Activated CD4-positive, alpha-beta T cell treated with anti-CD3 and anti-CD28 coated beads, Interleukin-2, amount 10 ng/mL, durations not matched to agents 24 days and 14 days (primary cell): ENCODE results near the gene FOXG1. TPM values are rescaled to one million over a fixed set of nuclear protein-coding genes. Genes with fewer than 3 reads are reported as not detected.
A peak's percentile ranks its signal among the peaks of the same experiment; 100 is the strongest.

ENCODE experiments used
- DNase-seq: peaks from one replicate; pipeline ENCODE4 v3.0.0; 2022
- H3K27ac Mint-ChIP-seq: one replicate; pipeline ENCODE4 v1.8.0; 2022; ENCODE audit warnings: mild to moderate bottlenecking, mixed read lengths
- H3K27me3 Mint-ChIP-seq: one replicate; pipeline ENCODE4 v1.8.0; 2022; ENCODE audit warnings: mixed read lengths
- H3K36me3 Mint-ChIP-seq: one replicate; pipeline ENCODE4 v1.8.0; 2022; ENCODE audit warnings: low read depth, mild to moderate bottlenecking, mixed read lengths
- H3K4me1 Mint-ChIP-seq: one replicate; pipeline ENCODE4 v1.8.0; 2021; ENCODE audit warnings: mixed read lengths
- H3K4me3 Mint-ChIP-seq: one replicate; pipeline ENCODE4 v1.8.0; 2022; ENCODE audit warnings: mild to moderate bottlenecking, moderate library complexity, mixed read lengths
- H3K9me3 Mint-ChIP-seq: one replicate; pipeline ENCODE4 v1.8.0; 2021; ENCODE audit warnings: mixed read lengths
- intact Hi-C: fragments of 100-400 bp; cut with micrococcal nuclease; formaldehyde crosslinking; loops from one replicate; pipeline ENCODE4 v1.15.1; 2023
- total RNA-seq: library from RNA; stranded (reverse); gene quantifications from 2 replicates; pipeline ENCODE4 v1.2.3, GENCODE V29; 2022

The FOXG1 gene
- total RNA-seq, 1 donor from 2014 or later, result not detected

DNA sequence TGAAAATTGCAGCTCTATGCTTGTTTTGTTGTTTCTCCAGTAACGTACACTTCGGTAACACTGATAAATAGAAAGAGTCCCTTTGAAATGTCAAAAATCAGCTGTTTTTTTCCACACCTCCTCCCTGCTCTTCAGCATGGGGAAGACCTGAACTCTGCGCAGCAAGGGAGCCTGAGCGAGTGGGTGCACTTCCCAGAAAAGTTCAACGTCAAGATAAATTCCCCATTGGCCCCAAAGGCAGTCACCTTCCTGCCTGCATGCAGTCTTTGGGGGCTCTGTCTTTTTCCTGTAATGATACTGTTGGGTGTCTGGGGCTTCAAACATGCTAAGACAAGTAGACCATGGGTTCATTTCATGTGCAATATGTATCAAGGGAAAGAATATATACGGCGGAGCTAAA lies 8.8 kb upstream of the FOXG1 start:
- Mint-ChIP-seq H3K27me3 (peaks cover 66% of the 10 kb centered on the region), H3K9me3 (peaks cover 5% of the 10 kb centered on the region), H3K4me3 (no peak overlapping the region), H3K4me1 (no peaks in the 10 kb centered on the region), H3K27ac (no peak overlapping the region), H3K36me3 (no peaks in the 10 kb centered on the region)
- DNase-seq, result no peak
- intact Hi-C loops, result loop anchor here (2.0 to 10.0 kb wide), 2 partner anchors 15 to 777 kb away; no protein-coding TSS in a partner anchor

DNA sequence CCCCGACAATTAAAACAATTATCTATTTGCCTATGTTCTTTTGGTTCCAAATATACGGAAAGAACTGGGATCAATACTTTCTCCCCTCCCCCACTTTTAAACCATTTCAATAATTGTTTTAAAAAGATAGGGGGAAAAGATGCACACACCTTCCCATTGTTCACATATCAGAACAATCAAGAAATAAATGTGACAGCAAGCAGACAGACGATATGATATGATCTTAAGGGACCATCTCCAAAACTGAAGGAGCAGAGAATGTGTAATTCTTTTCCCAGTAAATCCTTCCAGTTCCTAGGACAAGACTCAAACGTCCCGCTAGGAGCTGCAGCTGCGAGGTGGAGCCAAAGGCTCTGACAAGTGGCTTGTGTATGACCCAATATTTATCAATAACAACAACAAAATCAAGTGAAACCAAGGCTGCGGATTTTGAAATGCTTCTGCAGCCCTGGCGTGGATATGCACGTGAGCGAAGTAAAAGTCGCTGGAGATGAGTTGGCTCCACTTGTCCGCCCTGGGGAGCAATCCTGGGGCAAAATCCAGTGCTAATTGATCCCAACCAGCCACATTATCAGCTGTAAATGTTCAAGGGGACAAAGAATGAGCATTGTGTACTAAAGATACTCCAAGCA lies 8.2 kb upstream of the FOXG1 start:
- intact Hi-C loops, result loop anchor here (2.0 to 10.0 kb wide), 2 partner anchors 14 to 776 kb away; no protein-coding TSS in a partner anchor
- peaks cover 67% of the 10 kb centered on the region for H3K27me3 Mint-ChIP-seq
- H3K36me3 Mint-ChIP-seq, result no peaks in the 10 kb centered on the region
- H3K4me1 Mint-ChIP-seq, result no peaks in the 10 kb centered on the region
- no peak overlapping the region for H3K4me3 Mint-ChIP-seq
- peak overlapping the region; percentile 56 for H3K27ac Mint-ChIP-seq
- peaks cover 5% of the 10 kb centered on the region for H3K9me3 Mint-ChIP-seq
- DNase-seq, result no peak

DNA sequence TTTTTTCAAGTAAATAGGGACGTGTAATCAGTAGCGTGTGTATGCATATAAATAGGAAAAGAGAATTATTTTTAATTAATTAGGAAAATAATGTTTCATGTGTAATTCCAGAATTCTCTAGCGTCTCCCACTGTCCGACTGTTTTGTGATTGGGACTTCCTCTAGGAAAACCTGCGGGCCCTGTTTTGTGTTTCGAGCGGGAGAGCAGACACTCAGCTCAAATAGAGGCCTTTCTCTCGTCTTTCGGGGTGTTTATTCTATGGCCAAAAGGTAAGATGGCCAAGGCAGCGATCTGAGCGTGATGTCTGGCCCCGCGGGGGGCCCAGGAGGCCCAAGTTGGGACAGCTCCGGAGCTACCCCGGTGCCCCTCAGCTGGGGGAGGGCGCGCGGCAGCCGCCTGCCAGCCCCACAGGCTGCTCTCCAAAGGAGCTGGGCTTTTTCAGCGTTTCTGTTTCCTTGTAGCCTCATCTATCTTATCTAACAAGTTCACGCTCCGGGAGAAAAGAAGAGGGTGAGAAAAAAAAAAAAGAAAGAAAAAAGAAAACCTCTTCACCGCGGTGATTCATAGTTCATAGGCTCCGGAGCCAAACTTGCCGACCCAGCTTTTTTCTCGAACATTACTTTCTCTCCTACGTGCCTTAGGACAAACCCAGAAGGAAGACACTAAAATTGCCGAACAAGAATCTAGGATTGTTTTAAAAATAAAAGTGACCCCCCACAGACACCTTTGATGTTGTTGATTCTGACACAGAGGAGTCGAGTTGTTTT lies 7.5 kb upstream of the FOXG1 start:
- H3K27ac Mint-ChIP-seq, result peak overlapping the region; percentile 56
- DNase-seq, result no peak
- peaks cover 70% of the 10 kb centered on the region for H3K27me3 Mint-ChIP-seq
- no peaks in the 10 kb centered on the region for H3K4me1 Mint-ChIP-seq
- no peak overlapping the region for H3K4me3 Mint-ChIP-seq
- H3K9me3 Mint-ChIP-seq, result peaks cover 5% of the 10 kb centered on the region
- intact Hi-C loops, result loop anchor here (1.0 to 10.0 kb wide), 3 partner anchors 8 to 776 kb away; no protein-coding TSS in a partner anchor
- no peaks in the 10 kb centered on the region for H3K36me3 Mint-ChIP-seq

- H3K9me3 Mint-ChIP-seq, result peaks cover 5% of the 10 kb centered on the region
- peaks cover 73% of the 10 kb centered on the region for H3K27me3 Mint-ChIP-seq
- no peak for DNase-seq
- no peak overlapping the region for H3K4me3 Mint-ChIP-seq
- intact Hi-C loops, result loop anchor here (1.0 to 10.0 kb wide), 3 partner anchors 8 to 775 kb away; no protein-coding TSS in a partner anchor
- no peaks in the 10 kb centered on the region for H3K36me3 Mint-ChIP-seq
- H3K4me1 Mint-ChIP-seq, result no peaks in the 10 kb centered on the region
- H3K27ac Mint-ChIP-seq, result peak overlapping the region; percentile 29
Measured at GRCh38 chr14:28759653-28760313, 6.8 kb upstream of the FOXG1 start.

DNA sequence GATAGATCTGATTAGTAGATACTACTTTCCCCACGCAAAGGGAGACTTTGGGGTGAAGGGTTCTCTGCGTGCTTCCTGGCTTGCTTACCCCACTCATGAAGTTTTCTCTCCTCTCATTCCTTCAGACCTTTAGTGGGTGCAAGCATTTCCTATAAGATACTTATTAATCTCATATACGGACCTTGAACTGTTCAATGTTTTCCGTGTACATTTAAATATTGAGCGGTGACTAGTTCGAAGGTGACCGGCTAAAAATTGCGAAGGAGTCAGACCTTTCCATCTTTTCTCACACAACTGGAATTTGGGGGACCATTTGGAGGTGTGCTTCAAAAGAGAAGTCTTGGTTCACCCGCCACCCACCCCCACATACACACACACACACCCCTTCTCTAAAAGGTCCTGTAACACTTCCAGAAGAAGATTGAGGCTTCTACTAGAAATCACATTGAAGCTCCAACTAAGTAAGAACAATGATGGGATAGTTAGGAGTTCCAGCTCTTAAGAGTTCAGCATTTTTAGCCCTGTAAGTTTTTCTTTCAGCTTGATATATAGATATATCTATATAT lies 6.1 kb upstream of the FOXG1 start:
- Mint-ChIP-seq H3K27ac (no peak overlapping the region), H3K4me1 (peaks cover 2% of the 10 kb centered on the region), H3K27me3 (peaks cover 73% of the 10 kb centered on the region), H3K4me3 (no peak overlapping the region), H3K36me3 (no peaks in the 10 kb centered on the region), H3K9me3 (peaks cover 5% of the 10 kb centered on the region)
- no peak for DNase-seq
- intact Hi-C loops, result no loop called here

- Mint-ChIP-seq H3K27ac (no peak overlapping the region), H3K27me3 (peaks cover 68% of the 10 kb centered on the region), H3K4me3 (no peak overlapping the region), H3K4me1 (peaks cover 5% of the 10 kb centered on the region), H3K36me3 (peaks cover 3% of the 10 kb centered on the region), H3K9me3 (peaks cover 8% of the 10 kb centered on the region)
- no peak for DNase-seq
- intact Hi-C loops, result no loop called here
Measured at GRCh38 chr14:28761438-28762291, 4.9 kb upstream of the FOXG1 start.

- Mint-ChIP-seq H3K27me3 (peaks cover 62% of the 10 kb centered on the region), H3K9me3 (peaks cover 8% of the 10 kb centered on the region), H3K27ac (no peak overlapping the region), H3K4me1 (peaks cover 5% of the 10 kb centered on the region), H3K36me3 (peaks cover 3% of the 10 kb centered on the region), H3K4me3 (no peak overlapping the region)
- no peak for DNase-seq
- intact Hi-C loops, result no loop called here
Measured at GRCh38 chr14:28762303-28762954, 4.2 kb upstream of the FOXG1 start.

GRCh38 chr14:28762955-28763326 lies 3.6 kb upstream of the FOXG1 start:
- Mint-ChIP-seq H3K4me1 (peaks cover 5% of the 10 kb centered on the region), H3K36me3 (peaks cover 3% of the 10 kb centered on the region), H3K27ac (no peak overlapping the region), H3K4me3 (no peak overlapping the region), H3K9me3 (peaks cover 11% of the 10 kb centered on the region), H3K27me3 (peaks cover 61% of the 10 kb centered on the region)
- DNase-seq, result no peak
- intact Hi-C loops, result no loop called here

GRCh38 chr14:28763751-28764256 lies 2.8 kb upstream of the FOXG1 start:
- Mint-ChIP-seq H3K27me3 (peaks cover 63% of the 10 kb centered on the region), H3K4me3 (no peak overlapping the region), H3K4me1 (peaks cover 7% of the 10 kb centered on the region), H3K9me3 (peaks cover 18% of the 10 kb centered on the region), H3K36me3 (peaks cover 8% of the 10 kb centered on the region), H3K27ac (no peak overlapping the region)
- intact Hi-C loops, result no loop called here
- no peak for DNase-seq

DNA sequence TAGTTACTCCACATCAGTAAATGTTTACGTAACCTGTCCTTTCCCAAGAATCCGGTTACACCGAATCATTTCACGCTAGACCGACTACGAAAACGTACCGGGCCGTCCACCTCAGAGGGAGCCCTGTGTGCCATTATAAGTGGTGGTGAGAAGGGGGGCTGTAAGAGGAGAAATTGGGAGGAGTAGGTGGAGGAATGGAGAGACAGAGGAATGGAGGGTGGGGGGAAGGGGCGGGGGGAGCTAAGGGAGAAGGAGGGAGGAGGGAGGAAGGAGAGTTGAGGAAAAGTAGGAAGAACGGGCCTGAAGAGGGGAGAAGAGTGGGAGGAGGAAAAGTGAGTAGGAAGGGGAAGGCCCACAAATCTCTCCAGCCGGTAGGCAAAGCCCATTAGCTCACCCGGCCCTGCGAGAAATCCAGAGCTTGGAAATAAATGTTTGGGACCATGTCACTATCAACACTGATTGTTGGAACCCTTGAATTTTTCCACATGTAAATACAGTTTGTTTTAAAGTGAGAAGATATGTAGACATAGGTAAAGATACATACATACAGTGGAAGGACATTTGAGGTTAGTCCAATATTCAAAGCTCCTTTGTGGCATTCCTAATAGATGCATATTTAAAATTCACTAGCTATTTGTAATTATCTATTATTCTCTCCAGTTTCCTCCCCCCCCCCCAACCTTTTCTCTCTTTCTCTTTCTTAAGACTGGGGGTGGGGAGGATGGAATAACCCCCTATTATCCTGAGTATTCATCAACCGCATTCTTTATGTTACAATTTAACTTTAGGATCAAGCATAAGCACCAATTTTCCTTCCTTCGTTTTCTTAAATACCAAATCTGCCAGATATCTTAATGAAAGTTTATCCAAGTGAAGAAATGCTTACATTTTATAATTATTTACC lies 2.1 kb upstream of the FOXG1 start:
- peaks cover 7% of the 10 kb centered on the region for H3K4me1 Mint-ChIP-seq
- H3K36me3 Mint-ChIP-seq, result peaks cover 9% of the 10 kb centered on the region
- no peak overlapping the region for H3K27ac Mint-ChIP-seq
- H3K27me3 Mint-ChIP-seq, result peaks cover 61% of the 10 kb centered on the region
- H3K9me3 Mint-ChIP-seq, result peaks cover 20% of the 10 kb centered on the region
- intact Hi-C loops, result no loop called here
- DNase-seq, result no peak
- no peak overlapping the region for H3K4me3 Mint-ChIP-seq

- Mint-ChIP-seq H3K4me1 (peaks cover 7% of the 10 kb centered on the region), H3K9me3 (peaks cover 15% of the 10 kb centered on the region), H3K27ac (peak overlapping the region; percentile 66), H3K36me3 (peaks cover 9% of the 10 kb centered on the region), H3K27me3 (peaks cover 53% of the 10 kb centered on the region), H3K4me3 (no peak overlapping the region)
- intact Hi-C loops, result no loop called here
- no peak for DNase-seq
Measured at GRCh38 chr14:28765169-28765830, 1.3 kb upstream of the FOXG1 start.
